Thoracic aorta (tissue), 2 donors: ENCODE measurements around the gene VPS26C. TPM values are rescaled to one million over a fixed set of nuclear protein-coding genes. Genes with fewer than 3 reads are reported as not detected.
A peak's percentile ranks its signal among the peaks of the same experiment; 100 is the strongest.

Experiments
- ATAC-seq: fragments of 150-250 bp; one replicate; pipeline ENCODE4 v1.8.0; 2017; ENCODE audit warnings: low read depth; ENCODE audit not compliant: insufficient number of reproducible peaks, low FRiP score
- DNase-seq: peaks from one replicate; pipeline ENCODE4 v3.0.0-alpha.2; 2020; ENCODE audit warnings: low spot score
- H3K27ac ChIP-seq, 2 donors: fragments of 200-600 bp; sonication (generic); 1 replicate in 1 of 2; 2 replicates in 1 of 2; pipeline ENCODE4 v1.5.1; 2016; ENCODE audit warnings: mild to moderate bottlenecking in 2 of 2, moderate library complexity in 2 of 2
- H3K27me3 ChIP-seq: fragments of 200-600 bp; sonication (generic); replicated peaks from 2 replicates; pipeline ENCODE4 v1.6.0; 2016; ENCODE audit warnings: mild to moderate bottlenecking; ENCODE audit not compliant: insufficient read depth
- H3K36me3 ChIP-seq: fragments of 200-600 bp; sonication (generic); one replicate; pipeline ENCODE4 v1.5.1; 2016
- H3K4me1 ChIP-seq, 2 donors: fragments of 200-600 bp; sonication (generic); 1 replicate in 1 of 2; 2 replicates in 1 of 2; pipeline versions ENCODE4 v1.5.1 to v1.6.0; 2016; ENCODE audit warnings: low read depth in 2 of 2, mild to moderate bottlenecking in 1 of 2; ENCODE audit not compliant: control insufficient read depth in 1 of 2
- H3K4me3 ChIP-seq: fragments of 200-600 bp; sonication (generic); 2 replicates; pipeline ENCODE4 v1.5.1; 2016; ENCODE audit warnings: mild to moderate bottlenecking
- H3K9me3 ChIP-seq: fragments of 200-600 bp; sonication (generic); 2 replicates; pipeline ENCODE4 v1.5.1; 2016
- total RNA-seq, 2 donors: library from RNA; depleted of rRNA; stranded (reverse); fragments of >200 nt; gene quantifications; one replicate each; pipeline versions ENCODE4 v1.1.0 to v1.2.3, GENCODE V29; 2016
- TF ChIP-seq, protein P1 (sequence below): fragments of 200-600 bp; sonication (generic); IDR thresholded peaks from one replicate; pipeline ENCODE4 v1.5.1; 2019; ENCODE audit warnings: antibody characterized with exemption

VPS26C gene
- total RNA-seq, 2 donors from 2014 or later: 73.5 to 102 TPM

DNA sequence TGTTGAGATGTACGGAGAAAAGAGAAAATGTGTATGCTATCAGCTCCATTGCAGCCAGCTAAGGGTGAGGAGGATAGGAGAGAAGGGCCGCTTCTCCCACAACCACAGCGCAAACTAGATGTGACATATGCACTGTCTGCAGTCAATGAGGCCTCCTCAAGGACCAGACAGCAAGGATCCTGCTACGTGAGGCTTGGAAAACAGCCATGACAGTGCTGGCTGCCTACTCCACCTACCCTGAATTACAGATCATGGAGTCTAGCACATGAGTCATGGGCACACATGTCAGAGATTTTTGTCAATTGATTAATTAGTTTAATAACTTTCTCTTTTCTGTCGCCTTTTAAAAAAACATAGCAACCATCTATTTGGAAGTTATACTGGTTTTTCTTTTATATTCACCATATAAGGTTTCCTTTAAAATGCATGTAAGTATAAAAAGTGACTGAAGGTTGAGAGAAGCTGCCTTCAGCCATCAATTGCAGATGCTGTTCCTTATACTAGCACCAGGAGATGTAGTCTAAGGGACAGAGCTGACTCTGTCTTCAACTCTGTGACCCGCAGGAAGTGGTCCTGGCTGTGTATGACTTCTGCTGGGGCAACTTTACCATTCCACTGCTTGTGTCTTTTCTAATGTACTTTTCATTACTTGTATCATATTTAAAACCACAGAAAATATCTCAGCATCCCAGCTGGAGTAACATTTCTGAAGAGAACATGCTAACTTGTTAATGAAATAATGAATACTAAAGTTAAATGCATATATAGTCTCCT is 3.1 kb downstream of the VPS26C start:
- TF ChIP-seq, protein P1, sequence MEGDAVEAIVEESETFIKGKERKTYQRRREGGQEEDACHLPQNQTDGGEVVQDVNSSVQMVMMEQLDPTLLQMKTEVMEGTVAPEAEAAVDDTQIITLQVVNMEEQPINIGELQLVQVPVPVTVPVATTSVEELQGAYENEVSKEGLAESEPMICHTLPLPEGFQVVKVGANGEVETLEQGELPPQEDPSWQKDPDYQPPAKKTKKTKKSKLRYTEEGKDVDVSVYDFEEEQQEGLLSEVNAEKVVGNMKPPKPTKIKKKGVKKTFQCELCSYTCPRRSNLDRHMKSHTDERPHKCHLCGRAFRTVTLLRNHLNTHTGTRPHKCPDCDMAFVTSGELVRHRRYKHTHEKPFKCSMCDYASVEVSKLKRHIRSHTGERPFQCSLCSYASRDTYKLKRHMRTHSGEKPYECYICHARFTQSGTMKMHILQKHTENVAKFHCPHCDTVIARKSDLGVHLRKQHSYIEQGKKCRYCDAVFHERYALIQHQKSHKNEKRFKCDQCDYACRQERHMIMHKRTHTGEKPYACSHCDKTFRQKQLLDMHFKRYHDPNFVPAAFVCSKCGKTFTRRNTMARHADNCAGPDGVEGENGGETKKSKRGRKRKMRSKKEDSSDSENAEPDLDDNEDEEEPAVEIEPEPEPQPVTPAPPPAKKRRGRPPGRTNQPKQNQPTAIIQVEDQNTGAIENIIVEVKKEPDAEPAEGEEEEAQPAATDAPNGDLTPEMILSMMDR: no peak

DNA sequence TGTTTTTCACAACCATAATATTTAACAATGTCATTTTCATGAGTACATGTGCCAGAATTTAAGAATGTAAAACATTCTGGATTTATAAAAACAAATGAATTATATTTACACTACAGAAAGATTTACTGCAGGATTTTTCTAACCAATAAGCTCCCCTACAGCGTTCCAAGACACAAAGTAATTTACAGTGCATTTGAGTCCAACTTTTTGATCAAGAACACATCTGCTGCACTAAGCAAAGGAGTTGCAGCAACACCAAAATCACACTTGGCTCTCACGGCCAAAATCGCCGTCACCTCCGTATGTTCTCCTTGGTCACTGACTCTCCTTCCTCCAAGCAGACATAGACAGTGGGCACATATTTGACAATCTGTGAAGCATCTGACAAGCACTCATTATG is 7.7 kb downstream of the VPS26C start:
- TF ChIP-seq, protein P1: no peak

More for the DNA sequence above, 3.1 kb downstream of the VPS26C start:
- DNase-seq: no peak
- no peaks in the 10 kb centered on the region for H3K36me3 ChIP-seq
- H3K4me3 ChIP-seq: no peak overlapping the region
- H3K9me3 ChIP-seq: no peaks in the 10 kb centered on the region
- ATAC-seq: no peak
- H3K4me1 ChIP-seq: peaks cover 25 to 34% of the 10 kb centered on the region in 2 donors
- no peaks in the 10 kb centered on the region for H3K27me3 ChIP-seq
- peak overlapping the region in 1 of 2 donors; percentile 31 for H3K27ac ChIP-seq

DNA sequence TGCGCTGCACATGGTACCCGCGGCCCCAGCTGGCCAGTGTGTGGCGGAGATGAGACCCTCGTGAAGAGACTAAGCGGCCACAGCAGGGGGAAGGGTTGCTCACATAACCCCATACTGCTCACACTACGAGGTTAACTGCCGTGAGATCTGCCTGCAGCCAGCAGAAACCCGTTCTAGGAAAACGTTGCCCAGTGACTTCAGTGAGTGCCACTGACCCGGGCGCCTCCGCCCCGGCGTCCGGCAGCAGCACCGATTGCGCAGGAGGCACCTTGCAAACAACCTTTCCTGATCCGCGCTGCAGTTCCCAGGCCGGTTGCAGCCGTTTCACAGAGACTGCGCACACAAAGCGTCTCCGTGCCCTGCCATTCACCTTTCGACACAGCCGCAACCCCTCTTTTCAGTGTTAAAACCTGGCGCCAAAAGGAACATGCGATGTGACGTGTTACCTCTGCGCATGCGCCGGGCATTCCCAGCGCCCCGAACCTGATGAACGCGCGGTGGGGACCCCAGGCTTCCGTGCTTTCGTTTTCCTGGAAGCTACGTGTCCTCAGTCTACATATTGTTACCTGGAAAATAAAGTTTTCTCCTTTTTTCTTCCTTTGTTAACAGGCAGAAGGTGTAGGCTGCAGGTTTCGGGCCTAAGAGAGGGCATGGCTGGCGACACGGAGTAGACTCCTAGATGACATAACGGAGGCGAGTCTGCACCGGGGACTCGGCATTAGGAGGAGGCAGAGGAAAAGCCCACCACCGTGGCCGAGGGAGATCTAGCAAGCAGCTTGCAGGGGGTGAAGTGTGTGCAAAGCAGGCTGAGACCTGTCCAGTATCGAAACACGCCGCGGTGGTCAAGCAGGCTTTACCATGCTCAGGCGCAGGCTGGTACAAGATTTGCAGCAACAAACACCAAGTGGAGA is 8.9 kb downstream of the VPS26C start:
- H3K27me3 ChIP-seq: no peaks in the 10 kb centered on the region
- DNase-seq (no peak), ATAC-seq (no peak)
- TF ChIP-seq, protein P1: no peak
- peak overlapping the region; percentile 70 for H3K4me3 ChIP-seq
- peak overlapping the region; percentile 30 to 62 for H3K27ac ChIP-seq
- H3K36me3 ChIP-seq: no peaks in the 10 kb centered on the region
- no peaks in the 10 kb centered on the region for H3K9me3 ChIP-seq
- peaks cover 12 to 30% of the 10 kb centered on the region in 2 donors for H3K4me1 ChIP-seq

More for the DNA sequence above, 7.7 kb downstream of the VPS26C start:
- no peak for DNase-seq
- H3K4me3 ChIP-seq: no peak overlapping the region
- H3K27me3 ChIP-seq: no peaks in the 10 kb centered on the region
- no peaks in the 10 kb centered on the region for H3K36me3 ChIP-seq
- no peaks in the 10 kb centered on the region for H3K9me3 ChIP-seq
- no peak overlapping the region for H3K27ac ChIP-seq
- no peak for ATAC-seq
- H3K4me1 ChIP-seq: peaks cover 12 to 30% of the 10 kb centered on the region in 2 donors

DNA sequence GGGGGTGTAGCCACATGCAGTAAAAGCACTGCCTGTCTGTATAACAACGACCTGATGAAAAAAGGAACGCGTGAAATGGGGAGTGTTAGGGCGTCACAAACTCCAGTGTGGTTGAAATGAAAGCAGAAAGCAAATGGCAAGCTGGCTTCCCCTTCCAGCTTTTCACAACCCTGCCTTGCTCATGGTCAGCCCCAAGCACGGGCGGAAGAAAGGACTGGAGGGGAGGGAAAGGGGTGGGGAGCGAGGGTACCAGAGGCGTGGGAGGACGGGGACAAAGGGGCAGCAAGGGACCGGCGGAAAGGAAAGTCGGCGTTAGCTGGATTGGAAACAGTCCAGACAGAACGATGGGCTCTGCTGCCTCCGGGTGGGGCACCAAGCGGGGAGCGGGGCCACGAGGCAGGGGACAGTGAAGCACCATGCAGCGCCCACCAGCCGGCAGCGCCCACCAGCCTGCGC is 9.6 kb downstream of the VPS26C start:
- H3K36me3 ChIP-seq: no peaks in the 10 kb centered on the region
- TF ChIP-seq, protein P1: no peak
- H3K4me3 ChIP-seq: peak overlapping the region; percentile 70
- no peaks in the 10 kb centered on the region for H3K9me3 ChIP-seq
- H3K4me1 ChIP-seq: peaks cover 12 to 30% of the 10 kb centered on the region in 2 donors
- no peaks in the 10 kb centered on the region for H3K27me3 ChIP-seq
- no peak for ATAC-seq
- DNase-seq: no peak
- H3K27ac ChIP-seq: peak overlapping the region; percentile 20 to 30

DNA sequence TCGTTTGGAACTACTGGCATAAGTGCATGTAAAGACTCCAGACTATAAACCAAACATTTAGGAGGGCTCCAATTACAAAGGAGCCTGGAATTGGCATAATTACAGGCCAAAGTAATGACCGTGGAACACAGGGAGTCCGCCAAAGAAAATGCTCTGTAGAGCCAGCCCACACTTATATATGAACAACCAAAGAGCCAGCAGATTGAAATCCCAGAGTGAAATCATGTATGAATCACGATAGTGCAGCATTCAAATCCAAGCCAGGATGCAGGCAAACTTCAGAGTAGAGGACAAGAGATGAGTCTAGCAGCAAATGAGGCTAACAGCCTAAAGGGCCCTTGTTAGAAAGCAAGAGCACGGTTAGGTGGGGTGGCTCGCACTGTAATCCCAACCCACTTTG is 13.1 kb downstream of the VPS26C start:
- no peaks in the 10 kb centered on the region for H3K27me3 ChIP-seq
- no peak for DNase-seq
- TF ChIP-seq, protein P1: no peak
- no peaks in the 10 kb centered on the region for H3K36me3 ChIP-seq
- no peak overlapping the region for H3K27ac ChIP-seq
- no peak overlapping the region for H3K4me3 ChIP-seq
- H3K4me1 ChIP-seq: peaks cover 12 to 40% of the 10 kb centered on the region in 2 donors
- H3K9me3 ChIP-seq: no peaks in the 10 kb centered on the region
- ATAC-seq: no peak
